PFSK-1 (cell line): ENCODE results near the gene IL19.

ENCODE experiments used
- FOXP2 ChIP-seq: optimal IDR thresholded peaks from 2 replicates; pipeline ENCODE3; 2011; ENCODE audit warnings: borderline replicate concordance, control low read depth, inconsistent platforms; ENCODE audit not compliant: insufficient read depth; ENCODE audit errors: extremely low read length, extremely low read depth
- POLR2AphosphoS5 ChIP-seq: IDR thresholded peaks from 2 replicates; pipeline ENCODE4 v1.6.1; 2012; ENCODE audit warnings: low read depth, mild to moderate bottlenecking, control low read depth, low read length, moderate library complexity
- REST ChIP-seq, 2 experiments: IDR thresholded peaks; 2 replicates each; pipeline versions ENCODE4 v1.6.1 to v1.8.0; 2011 to 2012; ENCODE audit warnings: low read depth in 2 of 2, low read length in 2 of 2, control low read depth in 1 of 2, inconsistent platforms in 1 of 2, mild to moderate bottlenecking in 1 of 2, moderate library complexity in 1 of 2; ENCODE audit not compliant: insufficient read depth in 1 of 2
- SIN3A ChIP-seq: IDR thresholded peaks from 2 replicates; pipeline ENCODE4 v1.6.1; 2012; ENCODE audit warnings: mild to moderate bottlenecking, low read length, moderate library complexity, borderline replicate concordance; ENCODE audit not compliant: insufficient read depth
- TAF1 ChIP-seq: IDR thresholded peaks from 2 replicates; pipeline ENCODE4 v1.6.1; 2012; ENCODE audit warnings: low read length, control low read depth, borderline replicate concordance; ENCODE audit not compliant: insufficient read depth

Gene IL19

DNA sequence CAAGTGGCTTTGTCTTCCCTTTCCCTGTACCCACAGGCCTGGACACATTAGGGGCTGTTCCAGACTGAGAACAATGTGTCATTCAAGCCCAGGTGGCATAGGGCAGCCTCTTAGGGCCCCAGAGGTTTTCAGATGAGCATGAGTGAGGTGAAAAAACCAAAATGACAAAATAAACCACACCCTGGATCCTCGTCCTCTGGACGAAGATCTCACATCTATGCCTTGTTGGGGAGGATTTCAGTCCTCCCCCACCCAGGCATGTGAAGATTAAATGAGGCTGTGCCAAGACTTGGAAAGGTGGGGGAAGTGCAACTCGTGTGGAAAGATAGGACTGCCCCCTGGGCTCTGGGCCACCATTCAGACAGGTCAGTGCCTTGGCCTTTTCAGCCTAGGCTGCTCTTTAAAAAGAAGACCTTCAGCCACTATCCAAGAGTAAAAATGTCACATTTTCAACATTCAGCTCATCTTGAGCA lies 32.8 kb upstream of the IL19 start:
- TF ChIP-seq REST (IDR thresholded peaks at IDR 0.05; ENCODE audit: insufficient read depth in 1 of 2, low read depth in 2 of 2, low read length in 2 of 2) (no peak), POLR2AphosphoS5 (no peak), TAF1 (no peak), FOXP2 (no peak), SIN3A (no peak)

DNA sequence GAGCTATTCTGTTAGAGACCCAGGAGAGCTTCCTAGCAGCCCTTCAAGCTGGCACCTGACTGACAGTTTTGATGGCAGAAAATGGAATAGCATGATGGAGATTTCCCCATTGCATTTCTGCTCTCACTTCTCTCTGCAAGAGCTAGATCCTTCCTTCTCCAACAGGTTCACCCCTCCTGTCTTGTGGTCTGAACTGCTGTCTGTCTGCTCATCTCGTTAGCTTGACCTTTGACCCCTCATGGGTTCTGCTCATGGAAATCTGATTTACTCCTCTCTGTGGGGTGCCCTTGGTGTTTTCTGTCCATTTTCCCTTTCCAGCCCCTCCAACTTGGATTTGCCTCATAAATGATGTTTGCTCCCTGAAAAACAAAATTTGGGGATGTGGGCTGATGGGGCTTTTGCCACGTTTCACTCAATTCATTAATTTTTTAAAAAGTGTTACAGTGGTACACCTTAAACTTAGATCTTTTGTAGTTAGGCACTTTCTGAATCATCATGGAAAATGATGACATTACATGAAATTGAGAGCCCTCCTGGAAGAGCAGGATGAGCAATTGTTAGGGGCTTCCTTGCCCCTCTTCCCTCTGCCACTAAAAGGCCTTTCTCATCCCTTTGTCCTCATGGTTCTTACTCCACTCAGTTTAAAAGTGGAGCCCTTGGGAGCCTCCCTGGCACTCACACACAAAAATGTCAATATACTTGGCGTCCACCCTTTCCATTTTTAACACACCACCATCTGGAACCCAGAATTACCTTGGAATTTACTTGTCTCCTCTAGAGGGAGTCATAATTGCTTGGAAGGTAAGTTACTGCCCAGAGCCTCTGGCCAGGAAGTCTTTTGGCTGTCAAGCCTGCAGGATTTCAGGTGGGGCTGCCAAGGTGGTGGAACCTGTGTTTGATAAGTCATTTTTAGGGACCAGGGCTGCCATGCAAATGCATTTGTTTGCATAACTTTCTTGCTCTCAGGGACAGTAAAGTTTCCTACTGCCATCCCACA lies 31.9 kb upstream of the IL19 start:
- no peak for TF ChIP-seq FOXP2
- TF ChIP-seq REST (IDR thresholded peaks at IDR 0.05; ENCODE audit: insufficient read depth in 1 of 2, low read depth in 2 of 2, low read length in 2 of 2): no peak
- no peak for TF ChIP-seq SIN3A
- no peak for TF ChIP-seq POLR2AphosphoS5
- TF ChIP-seq TAF1: no peak

DNA sequence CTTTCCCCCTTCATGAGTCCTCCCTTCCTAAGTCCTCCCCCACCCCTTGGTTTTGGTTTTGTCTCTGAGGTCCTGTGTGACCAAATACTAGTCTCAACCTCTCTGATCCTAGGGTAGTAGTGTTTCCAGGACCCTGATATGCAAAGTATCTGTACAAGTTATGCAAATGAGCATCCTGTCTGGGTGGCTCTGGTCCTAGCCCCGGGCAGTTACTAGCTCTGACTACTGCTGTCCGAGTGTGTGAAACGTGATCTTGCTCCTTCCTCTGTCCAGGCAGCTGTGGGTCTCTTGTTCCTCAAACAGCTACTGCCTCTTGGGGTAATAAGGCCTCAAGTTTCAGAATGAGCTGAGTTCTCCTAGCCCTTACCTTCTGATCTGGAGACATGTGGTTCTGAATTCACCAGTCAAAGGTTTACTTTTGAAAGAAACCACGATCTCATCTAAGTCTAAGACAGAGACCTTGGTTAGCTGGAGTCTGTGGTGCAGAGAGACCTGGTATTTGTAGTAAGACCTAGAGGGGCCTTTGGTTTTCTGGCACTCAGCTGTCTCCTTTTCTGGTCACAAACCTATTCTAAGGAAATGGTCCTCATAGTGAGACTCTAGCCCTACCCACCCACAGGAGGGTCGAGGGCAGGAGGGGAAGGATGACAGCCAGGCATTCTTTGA lies 31.0 kb upstream of the IL19 start:
- TF ChIP-seq POLR2AphosphoS5: no peak
- TF ChIP-seq SIN3A: no peak
- no peak for TF ChIP-seq FOXP2
- TF ChIP-seq TAF1: no peak

DNA sequence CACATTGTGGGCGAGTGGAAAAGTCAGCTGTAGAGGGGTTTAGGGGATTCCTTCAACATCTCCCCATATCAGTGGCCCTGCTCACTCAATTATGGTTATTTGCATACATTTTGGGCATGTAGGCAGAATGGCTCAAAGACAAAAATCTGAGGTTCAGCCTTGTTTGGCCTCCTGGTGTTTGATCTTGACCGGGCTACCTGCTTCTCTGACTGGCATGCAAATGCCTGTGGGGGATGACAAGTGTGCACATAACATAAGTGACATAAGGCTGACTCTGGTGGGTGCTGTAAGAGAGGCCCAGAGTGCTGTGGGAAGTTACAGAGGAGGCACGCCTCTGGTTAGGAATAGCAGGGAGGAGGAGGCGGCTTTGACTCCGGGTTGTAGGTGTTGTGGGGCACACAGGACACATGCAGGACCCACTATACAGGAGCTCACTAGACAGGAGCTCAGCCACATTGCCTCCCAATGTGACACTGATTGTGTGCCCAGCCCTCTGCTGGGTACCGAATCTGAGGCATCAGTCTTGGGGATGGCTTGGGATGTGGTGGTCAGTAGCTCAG lies 29.4 kb upstream of the IL19 start:
- no peak for TF ChIP-seq SIN3A
- TF ChIP-seq FOXP2: no peak
- TF ChIP-seq REST (IDR thresholded peaks at IDR 0.05; ENCODE audit: insufficient read depth in 1 of 2, low read depth in 2 of 2, low read length in 2 of 2): no peak
- no peak for TF ChIP-seq POLR2AphosphoS5
- no peak for TF ChIP-seq TAF1

DNA sequence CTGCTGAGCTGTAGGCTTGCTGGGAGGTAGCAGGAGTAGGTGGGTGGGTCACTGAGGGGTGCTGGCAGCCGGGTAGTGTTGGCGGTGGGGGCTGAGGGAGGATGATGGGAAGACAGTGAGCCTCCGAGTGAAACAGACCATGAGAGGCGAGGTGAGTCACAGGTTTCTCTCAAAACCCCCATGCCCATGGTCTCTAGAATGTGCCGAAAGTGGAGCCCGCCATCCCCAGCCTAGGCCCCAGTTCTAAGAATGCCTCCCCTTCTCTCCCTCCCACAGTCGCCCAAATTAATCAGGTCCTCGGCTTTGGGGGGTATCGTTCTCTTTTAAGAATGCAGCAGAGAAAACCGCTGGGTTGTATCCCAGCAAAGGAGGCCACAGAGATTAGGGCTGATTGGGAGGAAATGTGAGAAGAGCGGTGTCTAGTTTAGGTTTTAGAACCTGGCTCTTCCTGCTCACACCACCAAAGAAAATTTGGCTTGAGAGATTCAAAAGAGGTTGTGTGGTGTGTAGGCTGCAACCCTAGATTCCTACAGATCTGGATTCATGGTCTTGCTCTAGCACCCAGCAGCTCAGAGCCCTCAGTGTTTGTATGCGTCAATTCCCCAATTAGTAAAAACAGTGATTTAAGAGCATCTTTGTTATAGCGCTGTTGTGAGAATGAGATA lies 27.7 kb upstream of the IL19 start:
- no peak for TF ChIP-seq POLR2AphosphoS5
- no peak for TF ChIP-seq REST (IDR thresholded peaks at IDR 0.05; ENCODE audit: insufficient read depth in 1 of 2, low read depth in 2 of 2, low read length in 2 of 2)
- TF ChIP-seq FOXP2: no peak
- no peak for TF ChIP-seq TAF1
- TF ChIP-seq SIN3A: no peak
